Neural cell (in vitro differentiated cells): ENCODE results near the gene RPL13A. TPM values are rescaled to one million over a fixed set of nuclear protein-coding genes. Genes with fewer than 3 reads are reported as not detected.

Experiments used
- H2AFZ ChIP-seq: fragments of 200-600, 300-800 bp; sonication (generic), shearing (Covaris generic); 2 replicates; pipeline ENCODE4 v1.6.0; 2014; ENCODE audit warnings: low read depth, mild to moderate bottlenecking, antibody characterized with exemption, low read length, moderate library complexity
- H3F3A ChIP-seq: fragments of 200-600 bp; shearing (Covaris generic); 2 replicates; pipeline ENCODE4 v1.6.1; 2016; ENCODE audit warnings: mild to moderate bottlenecking, moderate library complexity, mixed read lengths, antibody characterized with exemption, low read length; ENCODE audit not compliant: insufficient read depth, poor library complexity, severe bottlenecking
- H3K27ac ChIP-seq: fragments of 200-600, 300-800 bp; sonication (generic), shearing (Covaris generic); 2 replicates; pipeline ENCODE4 v1.5.1; 2014; ENCODE audit warnings: mild to moderate bottlenecking, low read length, moderate library complexity
- H3K27me3 ChIP-seq: fragments of 300-800, 200-600 bp; sonication (generic), shearing (Covaris generic); 2 replicates; pipeline ENCODE4 v1.6.0; 2014; ENCODE audit warnings: mild to moderate bottlenecking, low read depth, low read length, moderate library complexity; ENCODE audit not compliant: insufficient read depth
- H3K36me3 ChIP-seq: fragments of 300-800, 200-600 bp; sonication (generic), shearing (Covaris generic); 2 replicates; pipeline ENCODE4 v1.5.1; 2014; ENCODE audit warnings: mild to moderate bottlenecking, antibody characterized with exemption, low read length, moderate library complexity; ENCODE audit not compliant: insufficient read depth
- H3K4me2 ChIP-seq: fragments of 300-800, 200-600 bp; sonication (generic), shearing (Covaris generic); 2 replicates; pipeline ENCODE4 v1.6.0; 2014; ENCODE audit warnings: mild to moderate bottlenecking, low read length
- H3K4me3 ChIP-seq: fragments of 300-800, 200-600 bp; sonication (generic), shearing (Covaris generic); 2 replicates; pipeline ENCODE4 v1.5.1; 2014; ENCODE audit warnings: mild to moderate bottlenecking, low read length, moderate library complexity
- H3K79me2 ChIP-seq: fragments of 200-600 bp; shearing (Covaris generic); replicated peaks from 2 replicates; pipeline ENCODE4 v1.6.0; 2014; ENCODE audit warnings: mild to moderate bottlenecking, low read length, moderate library complexity; ENCODE audit not compliant: insufficient read depth
- H3K9ac ChIP-seq: fragments of 300-800, 200-600 bp; sonication (generic), shearing (Covaris generic); 2 replicates; pipeline ENCODE4 v1.6.1; 2016; ENCODE audit warnings: mild to moderate bottlenecking, low read length, mixed read lengths
- H3K9me2 ChIP-seq: fragments of 200-600 bp; shearing (Covaris generic); 2 replicates; pipeline ENCODE4 v1.6.1; 2016; ENCODE audit warnings: mild to moderate bottlenecking, low read length, mixed read lengths; ENCODE audit not compliant: insufficient read depth
- H3K9me3 ChIP-seq: fragments of 200-600, 300-800 bp; sonication (generic), shearing (Covaris generic); 2 replicates; pipeline ENCODE4 v1.6.1; 2016; ENCODE audit warnings: mild to moderate bottlenecking, mixed run types, low read length, moderate library complexity, mixed read lengths
- H4K20me1 ChIP-seq: fragments of 200-600 bp; shearing (Covaris generic); 2 replicates; pipeline ENCODE4 v1.6.1; 2016; ENCODE audit warnings: mild to moderate bottlenecking, mixed run types; ENCODE audit not compliant: insufficient read depth
- CTCF ChIP-seq: fragments of 450-650 bp; IDR thresholded peaks from 2 replicates; pipeline ENCODE4 v1.5.1; 2014; ENCODE audit warnings: antibody characterized with exemption, mild to moderate bottlenecking, moderate library complexity; ENCODE audit not compliant: poor library complexity, severe bottlenecking
- EP300 ChIP-seq: fragments of 450-650 bp; conservative IDR thresholded peaks from 2 replicates; pipeline ENCODE4 v1.6.1; 2014; ENCODE audit warnings: antibody characterized with exemption, mild to moderate bottlenecking, moderate library complexity; ENCODE audit not compliant: poor library complexity, severe bottlenecking
- EZH2 ChIP-seq: fragments of 200-600, 300-800 bp; shearing (Covaris generic), sonication (generic); IDR thresholded peaks from 2 replicates; pipeline ENCODE4 v1.6.1; 2014; ENCODE audit warnings: antibody characterized with exemption, low read length, borderline replicate concordance, mild to moderate bottlenecking; ENCODE audit not compliant: insufficient read depth, poor library complexity, severe bottlenecking
- MXI1 ChIP-seq: fragments of 450-650 bp; conservative IDR thresholded peaks from 2 replicates; pipeline ENCODE4 v1.6.1; 2014; ENCODE audit warnings: antibody characterized with exemption, mild to moderate bottlenecking; ENCODE audit not compliant: poor library complexity, severe bottlenecking
- POLR2AphosphoS5 ChIP-seq: IDR thresholded peaks from 2 replicates; pipeline ENCODE4 v1.6.1; 2012
- RAD21 ChIP-seq: fragments of 450-650 bp; conservative IDR thresholded peaks from 2 replicates; pipeline ENCODE4 v1.6.1; 2014; ENCODE audit warnings: antibody characterized with exemption, mild to moderate bottlenecking, moderate library complexity
- REST ChIP-seq: IDR thresholded peaks from 2 replicates; pipeline ENCODE4 v1.6.1; 2012; ENCODE audit warnings: borderline replicate concordance
- SMC3 ChIP-seq: fragments of 450-650 bp; conservative IDR thresholded peaks from 2 replicates; pipeline ENCODE4 v1.6.1; 2014; ENCODE audit warnings: antibody characterized with exemption, mild to moderate bottlenecking, moderate library complexity; ENCODE audit not compliant: poor library complexity
- TAF1 ChIP-seq: IDR thresholded peaks from 2 replicates; pipeline ENCODE4 v1.6.1; 2012; ENCODE audit warnings: low read depth
- polyA plus RNA-seq: library from polyadenylated mRNA; depleted of rRNA; stranded (reverse); fragments of >200 nt; gene quantifications from 2 replicates; pipeline ENCODE4 v1.2.3, GENCODE V29; 2014

The RPL13A gene
- polyA plus RNA-seq, 1 donor from 2014 or later: 2,313 TPM

- Histone ChIP-seq H4K20me1 (peaks cover 11% of the 10 kb centered on the region), H3K27ac (no peak overlapping the region), H3K9me3 (no peaks in the 10 kb centered on the region), H3F3A (no peaks in the 10 kb centered on the region), H3K27me3 (no peaks in the 10 kb centered on the region), H3K36me3 (no peaks in the 10 kb centered on the region), H3K9ac (no peak overlapping the region), H3K9me2 (no peaks in the 10 kb centered on the region), H3K4me2 (no peak overlapping the region), H3K4me3 (no peak overlapping the region), H2AFZ (no peak overlapping the region), H3K79me2 (peaks cover 36% of the 10 kb centered on the region)
- TF ChIP-seq MXI1 (no peak), RAD21 (no peak), TAF1 (no peak), SMC3 (no peak), EP300 (no peak), CTCF (no peak)
Measured at GRCh38 chr19:49491804-49492572, 4.6 kb downstream of the RPL13A start.

GRCh38 chr19:49492573-49493405 lies 5.4 kb downstream of the RPL13A start:
- Histone ChIP-seq H3K36me3 (peaks cover 5% of the 10 kb centered on the region), H3K9me2 (no peaks in the 10 kb centered on the region), H3K4me2 (no peak overlapping the region), H3K27me3 (no peaks in the 10 kb centered on the region), H3K27ac (no peak overlapping the region), H3K9ac (no peak overlapping the region), H3F3A (no peaks in the 10 kb centered on the region), H2AFZ (no peak overlapping the region), H3K4me3 (no peak overlapping the region), H3K9me3 (no peaks in the 10 kb centered on the region), H4K20me1 (peaks cover 11% of the 10 kb centered on the region), H3K79me2 (peaks cover 40% of the 10 kb centered on the region)
- no peak for TF ChIP-seq EZH2
- no peak for TF ChIP-seq POLR2AphosphoS5
- no peak for TF ChIP-seq SMC3
- TF ChIP-seq CTCF: no peak
- no peak for TF ChIP-seq REST
- TF ChIP-seq EP300: no peak
- TF ChIP-seq MXI1: no peak
- no peak for TF ChIP-seq TAF1
- no peak for TF ChIP-seq RAD21
